ENCODE results near the gene ZNF540.
A peak's percentile ranks its signal among the peaks of the same experiment; 100 is the strongest.
"Not testable (repeated sequence)": the region's sequence is repeated elsewhere in the genome, so short reads cannot be mapped to it uniquely, and the experiment has no call there.

Gene ZNF540

DNA sequence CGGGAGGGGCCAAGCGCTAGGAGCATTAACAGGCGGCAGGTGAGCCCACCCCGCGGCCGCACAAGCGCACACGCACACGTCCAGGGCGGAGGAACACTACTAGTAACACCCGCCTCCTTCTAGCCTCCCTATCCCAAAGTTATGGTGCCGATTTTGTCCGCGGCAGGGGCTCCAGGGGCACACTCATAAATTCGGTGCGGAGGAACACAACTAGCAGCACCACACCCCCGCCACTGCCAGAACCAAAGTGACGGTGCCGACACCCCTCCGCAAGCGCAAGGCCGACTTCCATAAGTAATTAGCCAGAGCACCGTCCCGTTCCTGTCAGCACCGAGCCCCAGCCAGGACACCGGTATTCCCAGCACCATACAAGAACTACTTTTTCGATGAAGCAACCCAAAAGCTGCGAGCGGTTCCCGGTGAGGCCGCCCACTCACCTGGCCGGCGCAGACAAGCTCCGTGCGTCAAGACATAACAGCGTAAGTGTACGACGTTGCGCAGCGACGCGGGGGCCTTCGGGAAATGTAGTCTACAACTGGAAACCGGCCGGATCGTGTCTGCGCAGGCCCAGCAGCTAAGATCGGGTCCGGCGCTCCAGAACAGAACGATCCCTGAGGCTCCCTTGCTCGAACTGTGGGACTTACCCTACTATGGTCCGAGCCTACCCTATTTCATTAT, at the start of gene ZNF540, which contains the start of gene ZNF571:
TSS of gene ZNF540 (plus strand) at position 573 of the 678 bp plus-strand sequence. CDS start 3,572 bp downstream, outside the sequence.
TSS of gene ZNF571 (minus strand) at position 489 of the 678 bp plus-strand sequence. CDS start 8,116 bp downstream, outside the sequence.
- peak; percentile 82 for DNase-seq (ENCODE audit: low read depth)

DNA sequence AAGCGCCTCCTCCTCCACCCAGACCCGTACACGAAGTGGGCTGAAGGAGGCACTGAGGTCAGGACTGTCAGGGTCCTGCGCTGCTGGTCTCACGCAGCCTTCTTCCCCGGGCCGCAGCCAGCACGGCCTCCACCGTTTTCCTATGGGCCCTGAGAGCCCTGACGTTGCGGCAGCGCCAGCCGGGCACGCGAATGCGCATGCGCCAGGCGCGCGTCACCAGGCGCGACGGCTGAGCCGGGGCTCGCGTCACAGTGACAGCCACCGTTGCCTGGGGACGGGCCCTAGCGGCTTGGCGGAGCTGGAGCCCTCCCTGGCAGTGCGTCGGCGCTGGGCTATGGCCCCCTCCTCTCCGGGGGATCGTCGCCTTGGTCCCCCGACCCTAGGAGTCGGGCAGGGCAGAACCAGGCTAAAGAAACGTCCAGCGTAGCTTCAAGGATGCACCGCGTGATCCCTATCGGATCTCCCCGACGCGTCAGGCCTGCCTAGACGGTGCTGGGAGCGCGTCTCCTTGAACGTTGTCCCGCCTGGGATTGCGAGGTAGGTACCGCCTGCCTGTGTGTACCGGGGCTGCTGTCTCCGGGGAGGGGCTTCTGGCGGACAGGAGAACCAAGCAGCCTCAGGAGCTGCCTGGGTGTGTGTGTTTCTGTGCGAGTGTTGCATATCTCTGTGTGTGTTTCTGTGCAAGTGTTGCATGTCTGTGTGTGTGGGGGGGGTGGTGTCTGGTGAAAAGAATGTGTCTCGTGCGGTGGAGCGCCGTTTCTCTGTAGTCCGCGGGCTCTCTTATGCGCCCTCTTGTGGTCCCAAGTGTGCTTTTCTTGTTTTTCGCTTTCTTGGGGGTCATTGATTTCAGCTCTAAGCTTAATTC, 43.3 kb upstream of the ZNF540 start:
- no peak for DNase-seq (ENCODE audit: low read depth)

DNA sequence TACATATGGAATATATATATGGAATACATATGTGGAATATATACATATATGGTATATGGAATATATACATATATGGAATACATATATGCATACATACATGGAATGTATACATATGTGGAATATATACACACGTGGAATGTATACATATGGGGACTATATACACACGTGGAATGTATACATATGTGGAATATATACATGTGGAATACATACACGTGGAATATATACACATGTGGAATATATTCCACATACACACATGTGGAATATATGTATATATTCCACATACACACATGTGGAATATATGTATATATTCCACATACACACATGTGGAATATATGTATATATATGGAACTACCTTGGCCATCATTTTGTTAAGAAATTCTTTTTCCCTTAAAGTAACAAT, 31.2 kb upstream of the ZNF540 start:
- no peak for DNase-seq (ENCODE audit: low read depth)

DNA sequence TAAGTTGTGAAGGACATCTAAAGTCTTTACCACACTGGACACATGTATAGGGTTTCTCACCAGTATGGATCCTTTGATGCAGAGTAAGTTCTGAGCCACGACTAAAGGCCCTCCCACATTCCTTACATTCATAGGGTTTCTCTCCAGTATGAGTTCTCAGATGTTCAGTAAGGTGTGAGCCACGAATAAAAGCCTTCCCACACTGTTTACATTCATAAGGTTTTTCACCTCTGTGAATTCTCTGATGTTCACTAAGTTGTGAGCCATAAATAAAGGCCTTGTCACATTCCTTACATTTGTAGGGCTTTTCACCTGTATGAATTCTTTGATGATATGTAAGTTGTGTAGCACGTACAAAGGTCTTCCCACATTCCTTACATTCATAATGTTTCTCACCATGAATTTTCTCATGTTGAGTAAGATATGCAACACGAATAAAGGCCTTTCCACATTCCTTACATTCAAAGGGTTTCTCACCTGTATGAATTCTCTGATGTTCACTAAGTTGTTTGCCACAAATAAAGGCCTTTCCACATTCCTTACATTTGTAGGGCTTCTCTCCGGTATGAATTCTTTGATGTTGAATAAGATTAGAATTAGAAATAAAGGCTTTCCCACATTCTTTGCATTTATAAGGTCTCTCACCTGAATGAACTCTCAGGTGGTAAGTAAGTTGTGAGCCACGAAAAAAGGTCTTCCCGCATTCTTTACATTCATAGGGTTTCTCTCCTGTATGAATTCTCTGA, 29.9 kb upstream of the ZNF540 start:
- no peak for DNase-seq (ENCODE audit: low read depth)

GRCh38 chr19:37565370-37565669, 29.4 kb upstream of the ZNF540 start:
- DNase-seq (ENCODE audit: low read depth): no peak

- DNase-seq (ENCODE audit: low read depth): no peak
Measured at GRCh38 chr19:37572203-37572602, 22.5 kb upstream of the ZNF540 start.

DNA sequence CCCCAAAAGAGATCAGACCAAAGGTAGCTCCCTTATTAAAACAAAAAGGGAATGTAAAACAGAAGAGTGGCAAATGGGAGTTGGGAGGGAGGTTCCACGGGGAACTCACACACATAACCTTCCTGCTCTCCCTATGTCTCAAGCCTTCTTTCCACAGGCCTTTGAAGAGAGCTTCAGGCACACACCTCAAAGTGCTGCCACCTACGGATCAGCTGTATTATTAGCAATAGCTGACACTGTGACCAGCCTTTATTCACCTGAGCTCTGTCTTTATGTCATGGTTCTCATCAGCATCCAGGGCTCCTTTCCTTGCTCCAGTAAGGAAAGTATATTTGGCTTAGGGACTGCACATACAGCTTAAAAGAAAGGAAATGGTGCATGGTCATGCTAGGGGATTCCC, 11.3 kb upstream of the ZNF540 start:
- DNase-seq (ENCODE audit: low read depth): no peak

DNA sequence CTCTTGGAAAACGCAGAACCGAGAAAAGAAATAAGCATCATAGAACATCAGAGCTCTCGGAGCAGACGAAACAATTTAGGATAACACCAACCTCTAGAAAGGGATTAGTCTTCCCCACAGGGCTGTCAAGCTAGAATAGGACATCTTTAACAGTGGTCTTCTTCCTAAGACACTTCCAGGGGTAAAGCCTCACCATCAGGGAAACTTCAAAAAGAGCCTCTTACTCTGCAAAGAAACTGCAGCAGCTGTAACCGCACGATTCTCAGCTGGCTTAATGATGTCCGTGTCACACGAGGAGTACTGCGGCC, 726 bp upstream of the ZNF540 start:
- no peak for DNase-seq (ENCODE audit: low read depth)

GRCh38 chr19:37594982-37595382, 306 bp downstream of the ZNF540 start:
- peak; percentile 26 for DNase-seq (ENCODE audit: low read depth)

GRCh38 chr19:37635076-37636056, 40.7 kb downstream of the ZNF540 start:
- no peak for DNase-seq (ENCODE audit: low read depth)

- DNase-seq (ENCODE audit: low read depth): no peak
Measured at GRCh38 chr19:37654118-37654517, 59.4 kb downstream of the ZNF540 start.

- peak; percentile 2 for DNase-seq (ENCODE audit: low read depth)
Measured at GRCh38 chr19:37654629-37655300, 60.1 kb downstream of the ZNF540 start.

GRCh38 chr19:37655301-37655688, 60.6 kb downstream of the ZNF540 start, which contains the start of gene ZFP30:
ZFP30 (minus strand) TSS chr19:37655465; CDS start chr19:37647822, 7,643 bp downstream.
- DNase-seq (ENCODE audit: low read depth): peak; percentile 42

DNA sequence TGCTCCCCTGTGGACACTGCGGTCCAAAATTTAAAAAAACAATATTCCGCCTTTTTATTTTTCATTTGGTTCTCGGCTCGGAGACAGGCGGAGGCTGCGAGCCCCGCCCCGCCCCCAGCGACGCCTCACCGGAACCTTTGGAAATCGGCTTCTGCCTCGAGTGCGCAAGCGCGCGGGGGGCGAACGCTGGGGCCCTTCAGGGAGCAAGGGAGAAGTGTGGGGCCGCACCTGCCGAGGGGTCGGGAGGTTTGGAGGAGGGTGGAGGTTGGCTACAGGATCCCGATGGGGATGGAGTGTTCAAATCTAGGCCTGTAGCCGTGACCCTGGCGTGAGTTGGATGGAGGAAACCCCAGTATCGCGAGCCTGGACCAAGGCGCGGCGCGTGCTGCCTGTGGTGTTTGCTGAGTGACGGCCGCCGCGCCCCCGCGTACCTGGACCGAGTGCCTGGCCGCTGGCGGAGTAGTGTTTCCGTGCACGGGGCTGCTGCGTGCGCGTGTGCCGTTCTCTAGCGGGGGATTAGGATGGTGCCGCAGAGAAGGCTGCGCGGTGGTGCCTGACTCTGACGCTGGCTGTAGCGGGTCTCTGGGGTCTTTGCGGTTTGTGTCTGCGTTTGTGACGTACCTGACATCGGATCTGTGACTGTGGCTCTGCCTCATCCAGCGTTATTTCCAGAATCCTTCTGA, 61.2 kb downstream of the ZNF540 start:
- DNase-seq (ENCODE audit: low read depth): peak; percentile 74

DNA sequence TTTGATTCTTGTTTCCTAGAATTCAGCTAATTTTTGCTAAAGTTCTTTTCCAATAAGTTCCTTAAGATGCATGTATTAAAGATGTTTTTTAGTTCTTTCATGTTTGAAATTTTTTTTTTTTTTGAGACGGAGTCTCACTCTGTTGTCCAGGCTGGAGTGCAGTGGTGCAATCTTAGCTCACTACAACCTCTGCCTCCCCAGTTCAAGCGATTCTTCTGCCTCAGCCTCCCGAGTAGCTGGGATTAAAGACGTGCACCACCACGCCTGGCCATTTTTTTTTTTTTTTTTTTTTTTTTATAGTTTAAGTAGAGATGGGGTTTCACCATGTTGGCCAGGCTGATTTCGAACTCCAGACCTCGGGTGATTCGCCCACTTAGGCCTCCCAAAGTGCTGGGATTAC, 62.5 kb downstream of the ZNF540 start:
- DNase-seq (ENCODE audit: low read depth): not testable (repeated sequence)
